K562 (cell line): ENCODE data around the gene HIVEP1. TPM values are rescaled to one million over a fixed set of nuclear protein-coding genes. Genes with fewer than 3 reads are reported as not detected.
A peak's percentile ranks its signal among the peaks of the same experiment; 100 is the strongest.

Experiments used
- ATF3 ChIP-seq, 2 experiments: fragments of 450-650 bp in 1 of 2; sonication (generic) in 1 of 2; formaldehyde crosslinking in 1 of 2; IDR thresholded peaks in 1 of 2; conservative IDR thresholded peaks in 1 of 2; 2 replicates each; pipeline versions ENCODE4 v1.6.1 to v1.8.1; 2016 to 2023; ENCODE audit warnings: mild to moderate bottlenecking in 2 of 2, moderate library complexity in 2 of 2, inconsistent platforms in 1 of 2, missing genetic modification reagents in 1 of 2
- BCLAF1 ChIP-seq, 2 experiments: fragments of 450-650 bp in 1 of 2; IDR thresholded peaks; 2 replicates each; pipeline ENCODE4 v1.6.1; 2011 to 2017; ENCODE audit warnings: low read depth in 2 of 2, antibody characterized with exemption in 1 of 2, borderline replicate concordance in 1 of 2, low read length in 1 of 2, mild to moderate bottlenecking in 1 of 2, mixed read lengths in 1 of 2; ENCODE audit not compliant: control insufficient read depth in 1 of 2
- C11orf30 ChIP-seq: fragments of 450-650 bp; IDR thresholded peaks from 2 replicates; pipeline ENCODE4 v1.6.1; 2016; ENCODE audit warnings: low read depth, mild to moderate bottlenecking
- CGGBP1 ChIP-seq: fragments of 250-450 bp; sonication (Bioruptor Pico); IDR thresholded peaks from 2 replicates; pipeline ENCODE4 v1.9.0; 2021; ENCODE audit warnings: mild to moderate bottlenecking
- CREB3L1 ChIP-seq: fragments of 450-650 bp; IDR thresholded peaks from 2 replicates; pipeline ENCODE4 v1.6.1; 2014; ENCODE audit warnings: low read depth, mild to moderate bottlenecking, moderate library complexity, borderline replicate concordance
- DMBX1 ChIP-seq: fragments of 250-450 bp; sonication (Bioruptor Pico); IDR thresholded peaks from 2 replicates; pipeline ENCODE4 v1.8.0; 2022; ENCODE audit warnings: inconsistent platforms, mild to moderate bottlenecking, moderate library complexity, borderline replicate concordance
- DPF2 ChIP-seq: fragments of 450-650 bp; IDR thresholded peaks from 2 replicates; pipeline ENCODE4 v1.6.1; 2016
- FOXM1 ChIP-seq, 2 experiments: fragments of 450-650 bp in 1 of 2; sonication (generic) in 1 of 2; formaldehyde crosslinking in 1 of 2; IDR thresholded peaks; 2 replicates each; pipeline versions ENCODE4 v1.6.1 to v1.9.0; 2017 to 2022; ENCODE audit warnings: low read depth in 2 of 2, mild to moderate bottlenecking in 2 of 2, missing genetic modification reagents in 1 of 2, moderate library complexity in 1 of 2
- ID3 ChIP-seq, 2 experiments: fragments of 250-450 bp in 1 of 2; fragments of 450-650 bp in 1 of 2; sonication (Bioruptor Pico) in 1 of 2; IDR thresholded peaks; 2 replicates each; pipeline versions ENCODE4 v1.6.1 to v1.8.0; 2016 to 2021; ENCODE audit warnings: mild to moderate bottlenecking in 2 of 2, moderate library complexity in 2 of 2, missing compliant biosample characterization in 1 of 2, missing genetic modification characterization in 1 of 2
- POLR2A ChIP-seq: fragments of 450-650 bp; conservative IDR thresholded peaks from 2 replicates; pipeline ENCODE4 v1.6.1; 2016
- PYGO2 ChIP-seq: fragments of 450-650 bp; IDR thresholded peaks from 2 replicates; pipeline ENCODE4 v1.6.1; 2016; ENCODE audit warnings: mild to moderate bottlenecking, missing genetic modification characterization, moderate library complexity, missing compliant biosample characterization
- SLC30A9 ChIP-seq: fragments of 250-450 bp; sonication (Bioruptor Pico); IDR thresholded peaks from 2 replicates; pipeline ENCODE4 v1.8.0; 2022; ENCODE audit warnings: mild to moderate bottlenecking, moderate library complexity
- THRB ChIP-seq: fragments of 450-650 bp; formaldehyde crosslinking; conservative IDR thresholded peaks from 2 replicates; pipeline ENCODE4 v1.4.0; 2022; ENCODE audit warnings: mild to moderate bottlenecking, missing genetic modification characterization
- ZBTB1 ChIP-seq: sonication (generic); formaldehyde crosslinking; IDR thresholded peaks from 2 replicates; pipeline ENCODE4 v1.8.1; 2023; ENCODE audit warnings: missing genetic modification reagents, low read depth, mild to moderate bottlenecking, borderline replicate concordance
- ZNF263 ChIP-seq: sonication (generic); formaldehyde crosslinking; IDR thresholded peaks from 2 replicates; pipeline ENCODE4 v1.8.0; 2022; ENCODE audit warnings: mild to moderate bottlenecking, missing genetic modification reagents, borderline replicate concordance
- ZNF445 ChIP-seq: fragments of 250-450 bp; sonication (Bioruptor Pico); IDR thresholded peaks from 2 replicates; pipeline ENCODE4 v1.4.0; 2020; ENCODE audit warnings: low read depth, mild to moderate bottlenecking, moderate library complexity
- ZNF696 ChIP-seq: fragments of 250-450 bp; sonication (Bioruptor Pico); conservative IDR thresholded peaks from 2 replicates; pipeline ENCODE4 v1.4.0; 2020; ENCODE audit warnings: mild to moderate bottlenecking, moderate library complexity
- polyA plus RNA-seq, 8 experiments: library from polyadenylated mRNA; depleted of rRNA in 4 of 8; stranded (reverse) in 5 of 8; unstranded in 3 of 8; fragments of >200 nt; fragmentation: Nextera tagmentation in 2 of 8; fragmentation: Illumina TruSeq in 1 of 8; extraction: Ambion mirVana in 2 of 8; extraction: Trizol in 1 of 8; gene quantifications; 2 replicates each; pipeline versions ENCODE4 v1.2.1 to v1.2.3, GENCODE V29; 2011 to 2014; ENCODE audit warnings: inconsistent platforms in 1 of 8, missing spikeins in 1 of 8
- total RNA-seq, 7 experiments: library from RNA; depleted of rRNA in 6 of 7; stranded (reverse); fragments of >200 nt in 6 of 7; fragmentation: Illumina TruSeq in 2 of 7; extraction: Trizol in 2 of 7; gene quantifications; 2 replicates each; pipeline versions ENCODE4 v1.2.1 to v1.2.3, GENCODE V29; 2011 to 2021; ENCODE audit warnings: low replicate concordance in 1 of 7

The HIVEP1 gene
- total and polyA plus RNA-seq, 9 of the 15 experiments (the other 6 are each of a cell fraction or from before 2014, with no cell fraction given) = 6.0 to 33.3 (median 21.7) TPM

- TF ChIP-seq BCLAF1 (IDR thresholded peaks at IDR 0.05; ENCODE audit: borderline replicate concordance in 1 of 2, control insufficient read depth in 1 of 2, low read depth in 2 of 2, low read length in 1 of 2) (no peak), ZNF445 (CRISPR knock-in tag) (no peak), CGGBP1 (CRISPR knock-in tag) (no peak), ID3 (CRISPR knock-in tag; IDR thresholded peaks at IDR 0.05) (no peak), ID3 (tag; IDR thresholded peaks at IDR 0.05) (no peak), DMBX1 (CRISPR knock-in tag) (no peak), ATF3 (IDR thresholded peaks at IDR 0.05) (peak; percentile 80), ATF3 (CRISPR knock-in tag; conservative IDR thresholded peaks at IDR 0.05) (no peak), CREB3L1 (no peak), ZBTB1 (no peak), POLR2A (no peak), ZNF696 (no peak), PYGO2 (tag) (no peak), ZNF263 (CRISPR knock-in tag) (no peak), SLC30A9 (CRISPR knock-in tag) (no peak), DPF2 (peak; percentile 74), THRB (no peak), C11orf30 (peak; percentile 99), FOXM1 (IDR thresholded peaks at IDR 0.05; ENCODE audit: low read depth) (peak; percentile 27; the same call in 1 of the 2 replicates), FOXM1 (CRISPR knock-in tag; IDR thresholded peaks at IDR 0.05; ENCODE audit: low read depth) (no peak)
These were observed 17.1 kb upstream of the HIVEP1 start (continued) for GRCh38 chr6:11994875-11995461.
